ENCODE data around the gene SLC27A5.

GRCh38 chr19:58560007-58560887, 48.5 kb upstream of the SLC27A5 start:
- TF ChIP-seq CTCF (conservative IDR thresholded peaks at IDR 0.05) (no peak), EZH2 (IDR thresholded peaks at IDR 0.05; ENCODE audit: low read depth) (no peak)

Data from PC-9 (cell line).